ENCODE measurements around the gene CLEC4G. TPM values are rescaled to one million over a fixed set of nuclear protein-coding genes. Genes with fewer than 3 reads are reported as not detected.

Gene CLEC4G
- total and polyA plus RNA-seq, 9 of the 15 experiments (the other 6 are each of a cell fraction or from before 2014, with no cell fraction given) = not detected

GRCh38 chr19:7706188-7706954 is 25.5 kb downstream of the CLEC4G start (continued):
- peak; percentile 6 for TF ChIP-seq GTF3C2 (IDR thresholded peaks at IDR 0.05; ENCODE audit: borderline replicate concordance, extremely low read depth, insufficient read length)
- peak; percentile 82 for TF ChIP-seq RBM25 (IDR thresholded peaks at IDR 0.05; ENCODE audit: low read depth, low read length, severe bottlenecking)
- no peak for TF ChIP-seq DEAF1 (CRISPR knock-in tag; IDR thresholded peaks at IDR 0.05)
- TF ChIP-seq GABPB1 (CRISPR knock-in tag; IDR thresholded peaks at IDR 0.05) = no peak
- no peak for TF ChIP-seq ELF4 (CRISPR knock-in tag; IDR thresholded peaks at IDR 0.05)
- no peak for TF ChIP-seq ZFP1 (CRISPR knock-in tag; IDR thresholded peaks at IDR 0.05)
- no peak for TF ChIP-seq SMARCE1 (IDR thresholded peaks at IDR 0.05)
- TF ChIP-seq THAP7 (CRISPR knock-in tag; IDR thresholded peaks at IDR 0.05) = no peak
- TF ChIP-seq KLF10 (CRISPR knock-in tag; IDR thresholded peaks at IDR 0.05) = no peak
- peak; percentile 13; the same call in 1 of the 2 replicates for TF ChIP-seq SMARCA5 (IDR thresholded peaks at IDR 0.05)
- no peak for TF ChIP-seq SOX6 (IDR thresholded peaks at IDR 0.05)
